Activated CD8-positive, alpha-beta T cell treated with anti-CD3 and anti-CD28 coated beads for 36 hours (primary cell): ENCODE measurements around the gene H2AZ2. TPM values are rescaled to one million over a fixed set of nuclear protein-coding genes. Genes with fewer than 3 reads are reported as not detected.

Experiments
- ATAC-seq: fragments of 200-7000 bp; cut with Tn5 transposase; one replicate; pipeline ENCODE4 v1.10.0; 2021; ENCODE audit warnings: mild to moderate bottlenecking, moderate library complexity
- CTCF ChIA-PET: fragments of 350-600 bp; sonication (Branson Sonifier 250); formaldehyde crosslinking; loops from one replicate; lab custom pipeline; 2021; ENCODE audit warnings: antibody characterized with exemption; lab: Charles Lee
- POLR2A ChIA-PET: fragments of 350-600 bp; sonication (Branson Sonifier 250); formaldehyde crosslinking; loops from one replicate; lab custom pipeline; 2021; ENCODE audit warnings: antibody characterized with exemption; lab: Charles Lee
- DNase-seq: peaks from one replicate; pipeline ENCODE4 v3.0.0-alpha.2; 2020
- H3K27ac Mint-ChIP-seq: one replicate; pipeline ENCODE4 v1.8.0; 2021; ENCODE audit warnings: mild to moderate bottlenecking, mixed read lengths
- H3K27me3 Mint-ChIP-seq: one replicate; pipeline ENCODE4 v1.8.0; 2021; ENCODE audit warnings: mixed read lengths
- H3K36me3 Mint-ChIP-seq: one replicate; pipeline ENCODE4 v1.8.0; 2021; ENCODE audit warnings: low read depth, mixed read lengths
- H3K4me1 Mint-ChIP-seq: one replicate; pipeline ENCODE4 v1.8.0; 2021; ENCODE audit warnings: low read depth, mixed read lengths
- H3K4me3 Mint-ChIP-seq: one replicate; pipeline ENCODE4 v1.8.0; 2021; ENCODE audit warnings: mild to moderate bottlenecking, moderate library complexity, mixed read lengths
- H3K9me3 Mint-ChIP-seq: one replicate; pipeline ENCODE4 v1.8.0; 2021; ENCODE audit warnings: mixed read lengths
- CTCF ChIP-seq: fragments of 200-600 bp; IDR thresholded peaks from one replicate; pipeline ENCODE4 v1.8.0; 2022; ENCODE audit warnings: antibody characterized with exemption, mild to moderate bottlenecking
- intact Hi-C: fragments of 100-400 bp; cut with micrococcal nuclease; formaldehyde crosslinking; loops from one replicate; pipeline ENCODE4 v1.10.0; 2022
- total RNA-seq, 2 experiments: library from RNA; stranded (reverse); gene quantifications; one replicate each; pipeline ENCODE4 v1.2.3, GENCODE V29; 2021

Gene H2AZ2
- 100 to 1,000 TPM; 242 to 271 TPM for total RNA-seq

GRCh38 chr7:44847920-44848634, at the start of gene H2AZ2:
Gene H2AZ2, minus strand, starts transcription at chr7:44848087. Its CDS starts 116 bp downstream, at chr7:44847971.
- DNase-seq: peak; percentile 100
- Mint-ChIP-seq H3K36me3 (peaks cover 17% of the 10 kb centered on the region), H3K9me3 (no peaks in the 10 kb centered on the region), H3K4me1 (peaks cover 32% of the 10 kb centered on the region), H3K4me3 (peak within 1 kb of the TSS; percentile 92), H3K27ac (peak within 1 kb of the TSS; percentile 100), H3K27me3 (no peaks in the 10 kb centered on the region)
- intact Hi-C loops: loop anchor here (2.0 to 5.0 kb wide), 3 partner anchors 34 to 266 kb away; partner anchors contain the start of gene TMED4
- ChIA-PET POLR2A (interaction anchor here (0.6 to 6.2 kb wide), 27 partner anchors 10 to 1194 kb away, joined by 3 to 49 read pairs (median 4); partner anchors contain the start of genes MYO1G, PPIA, PURB and TBRG4), CTCF (interaction anchor here (1.1 to 15.7 kb wide), 17 partner anchors 10 to 288 kb away, joined by 3 to 199 read pairs (median 5); partner anchors contain the start of genes PURB and TMED4)
- peak; percentile 32 for TF ChIP-seq CTCF
- ATAC-seq: peak; percentile 86

GRCh38 chr7:44897309-44897708, 49.4 kb upstream of the H2AZ2 start:
- peaks cover 16% of the 10 kb centered on the region for H3K4me1 Mint-ChIP-seq
- DNase-seq (no peak), ATAC-seq (peak; percentile 28)
- no peaks in the 10 kb centered on the region for H3K27me3 Mint-ChIP-seq
- ChIA-PET CTCF (interaction anchor here (1.1 kb wide), 1 partner anchor 12 kb away, joined by 3 read pairs; the partner anchor contains the start of gene PURB), POLR2A (no interaction called here)
- no peak overlapping the region for H3K4me3 Mint-ChIP-seq
- H3K9me3 Mint-ChIP-seq: no peaks in the 10 kb centered on the region
- H3K27ac Mint-ChIP-seq: peak overlapping the region; percentile 32
- H3K36me3 Mint-ChIP-seq: no peaks in the 10 kb centered on the region
- intact Hi-C loops: no loop called here
- no peak for TF ChIP-seq CTCF

DNA sequence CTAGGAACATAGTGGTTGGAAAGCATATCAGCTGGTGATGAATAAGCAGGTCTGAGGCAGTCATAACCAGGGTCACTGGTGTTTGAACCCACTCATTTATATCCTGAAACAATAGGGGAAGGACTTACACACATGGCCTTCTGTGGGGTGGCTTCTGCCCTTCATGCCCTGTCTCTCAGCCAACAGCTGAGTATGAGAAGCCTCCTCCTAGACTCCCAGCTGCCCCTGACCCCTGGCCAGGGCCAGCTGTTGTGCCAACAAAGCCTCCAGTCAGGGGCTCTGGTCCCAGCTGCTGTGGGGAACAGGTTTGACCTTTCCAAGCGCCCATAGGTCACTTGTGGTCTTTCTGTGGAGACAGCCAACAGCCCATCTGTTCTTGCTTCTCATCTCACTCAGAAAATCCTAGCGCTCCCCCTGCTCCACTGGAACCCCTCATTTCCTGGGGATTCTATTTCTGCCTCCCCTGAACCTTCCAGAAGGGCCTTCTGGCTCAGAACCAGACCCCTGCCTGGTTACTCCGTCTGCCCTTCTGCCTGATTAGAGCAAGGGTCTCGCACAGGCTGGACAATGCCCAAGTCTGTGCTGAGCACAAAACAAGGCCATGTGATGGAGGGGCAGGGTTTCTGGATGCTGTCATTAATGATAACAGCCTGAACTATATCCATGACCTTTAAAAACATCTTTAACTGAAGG, 47.1 kb upstream of the H2AZ2 start:
- Mint-ChIP-seq H3K27ac (peak overlapping the region; percentile 22), H3K36me3 (no peaks in the 10 kb centered on the region), H3K4me1 (peaks cover 33% of the 10 kb centered on the region), H3K4me3 (no peak overlapping the region), H3K27me3 (no peaks in the 10 kb centered on the region), H3K9me3 (no peaks in the 10 kb centered on the region)
- peak; percentile 22 for ATAC-seq
- intact Hi-C loops: no loop called here
- no peak for DNase-seq
- ChIA-PET CTCF (interaction anchor here (1.0 to 1.3 kb wide), 2 partner anchors 38 to 360 kb away, joined by 3 to 4 read pairs; no protein-coding TSS in a partner anchor), POLR2A (interaction anchor here (0.7 to 2.0 kb wide), 4 partner anchors 9 to 25 kb away, joined by 3 to 15 read pairs (median 4); partner anchors contain the start of gene PURB)
- no peak for TF ChIP-seq CTCF

GRCh38 chr7:44893710-44894234, 45.9 kb upstream of the H2AZ2 start:
- Mint-ChIP-seq H3K4me3 (no peak overlapping the region), H3K36me3 (no peaks in the 10 kb centered on the region), H3K4me1 (peaks cover 33% of the 10 kb centered on the region), H3K27me3 (no peaks in the 10 kb centered on the region), H3K9me3 (no peaks in the 10 kb centered on the region), H3K27ac (no peak overlapping the region)
- POLR2A ChIA-PET: interaction anchor here (2.0 kb wide), 1 partner anchor 8 kb away, joined by 15 read pairs; the partner anchor contains the start of gene PURB
- no peak for TF ChIP-seq CTCF
- CTCF ChIA-PET: interaction anchor here (1.4 to 3.7 kb wide), 2 partner anchors 29 to 37 kb away, joined by 3 to 14 read pairs; no protein-coding TSS in a partner anchor
- intact Hi-C loops: no loop called here
- ATAC-seq: no peak
- no peak for DNase-seq
